H1 (cell line): ENCODE data around the gene DNAJC19.

ENCODE experiments used
- EZH2 ChIP-seq: fragments of 200-600 bp; sonication (generic); IDR thresholded peaks from 2 replicates; pipeline ENCODE4 v1.7.1; 2012; ENCODE audit warnings: low read depth, mild to moderate bottlenecking, moderate library complexity, low read length, inconsistent platforms; ENCODE audit not compliant: severe bottlenecking
- GABPA ChIP-seq: IDR thresholded peaks from 2 replicates; pipeline ENCODE4 v1.6.1; 2011; ENCODE audit warnings: mild to moderate bottlenecking, low read length, moderate library complexity, borderline replicate concordance; ENCODE audit not compliant: insufficient read depth
- POLR2A ChIP-seq, 2 experiments: IDR thresholded peaks; 1 replicate in 1 of 2; 2 replicates in 1 of 2; pipeline ENCODE4 v1.6.1; 2011; ENCODE audit warnings: low read depth in 2 of 2, low read length in 2 of 2, mild to moderate bottlenecking in 2 of 2; ENCODE audit errors: control extremely low read depth in 1 of 2
- TF ChIP-seq, protein P1 (sequence below), 3 experiments: IDR thresholded peaks; 1 replicate in 2 of 3; 2 replicates in 1 of 3; pipeline versions ENCODE4 v1.5.1 to v1.6.1; 2011; ENCODE audit warnings: low read length in 3 of 3, mild to moderate bottlenecking in 3 of 3, inconsistent platforms in 2 of 3, low read depth in 1 of 3, moderate library complexity in 1 of 3; ENCODE audit not compliant: insufficient read depth in 1 of 3; ENCODE audit errors: control extremely low read depth in 1 of 3
- TF ChIP-seq, protein P2 (sequence below): IDR thresholded peaks from 2 replicates; pipeline ENCODE4 v1.6.1; 2011; ENCODE audit warnings: low read length, improper control_type of control experiment

DNA sequence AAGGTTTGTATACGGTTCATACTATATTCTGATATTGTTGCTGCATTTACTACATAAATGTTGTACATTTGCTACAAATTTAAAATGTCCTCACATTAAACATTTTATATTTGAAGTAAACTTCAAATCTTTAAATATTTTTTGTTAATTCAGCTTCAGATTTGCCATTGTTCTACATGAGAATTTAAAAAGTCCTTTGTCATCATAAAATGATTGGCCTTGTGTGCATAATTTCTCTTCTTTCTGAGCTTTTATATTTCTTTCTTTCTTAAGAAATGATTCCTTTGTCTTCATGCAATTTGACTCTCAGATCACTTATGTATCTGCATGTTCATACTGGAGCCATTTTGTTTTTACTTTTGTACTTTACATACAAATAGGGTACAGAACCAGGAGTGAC, 28.0 kb downstream of the DNAJC19 start:
- TF ChIP-seq, protein P1, sequence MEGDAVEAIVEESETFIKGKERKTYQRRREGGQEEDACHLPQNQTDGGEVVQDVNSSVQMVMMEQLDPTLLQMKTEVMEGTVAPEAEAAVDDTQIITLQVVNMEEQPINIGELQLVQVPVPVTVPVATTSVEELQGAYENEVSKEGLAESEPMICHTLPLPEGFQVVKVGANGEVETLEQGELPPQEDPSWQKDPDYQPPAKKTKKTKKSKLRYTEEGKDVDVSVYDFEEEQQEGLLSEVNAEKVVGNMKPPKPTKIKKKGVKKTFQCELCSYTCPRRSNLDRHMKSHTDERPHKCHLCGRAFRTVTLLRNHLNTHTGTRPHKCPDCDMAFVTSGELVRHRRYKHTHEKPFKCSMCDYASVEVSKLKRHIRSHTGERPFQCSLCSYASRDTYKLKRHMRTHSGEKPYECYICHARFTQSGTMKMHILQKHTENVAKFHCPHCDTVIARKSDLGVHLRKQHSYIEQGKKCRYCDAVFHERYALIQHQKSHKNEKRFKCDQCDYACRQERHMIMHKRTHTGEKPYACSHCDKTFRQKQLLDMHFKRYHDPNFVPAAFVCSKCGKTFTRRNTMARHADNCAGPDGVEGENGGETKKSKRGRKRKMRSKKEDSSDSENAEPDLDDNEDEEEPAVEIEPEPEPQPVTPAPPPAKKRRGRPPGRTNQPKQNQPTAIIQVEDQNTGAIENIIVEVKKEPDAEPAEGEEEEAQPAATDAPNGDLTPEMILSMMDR (IDR thresholded peaks at IDR 0.05; ENCODE audit: control extremely low read depth in 1 of 3, insufficient read depth in 1 of 3, low read depth in 1 of 3, low read length in 3 of 3) = no peak
- TF ChIP-seq POLR2A (IDR thresholded peaks at IDR 0.05; ENCODE audit: control extremely low read depth in 1 of 2, low read depth in 2 of 2, low read length in 2 of 2) (no peak), GABPA (no peak), EZH2 (no peak)
- TF ChIP-seq, protein P2, sequence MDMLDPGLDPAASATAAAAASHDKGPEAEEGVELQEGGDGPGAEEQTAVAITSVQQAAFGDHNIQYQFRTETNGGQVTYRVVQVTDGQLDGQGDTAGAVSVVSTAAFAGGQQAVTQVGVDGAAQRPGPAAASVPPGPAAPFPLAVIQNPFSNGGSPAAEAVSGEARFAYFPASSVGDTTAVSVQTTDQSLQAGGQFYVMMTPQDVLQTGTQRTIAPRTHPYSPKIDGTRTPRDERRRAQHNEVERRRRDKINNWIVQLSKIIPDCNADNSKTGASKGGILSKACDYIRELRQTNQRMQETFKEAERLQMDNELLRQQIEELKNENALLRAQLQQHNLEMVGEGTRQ = no peak
